ENCODE results near the gene BPIFB1.

GRCh38 chr20:33284284-33284683 is 1.3 kb downstream of the BPIFB1 start:
- no peak for TF ChIP-seq EP300 (IDR thresholded peaks at IDR 0.05)
- no peak for TF ChIP-seq CTCF (IDR thresholded peaks at IDR 0.05)
- no peak for TF ChIP-seq POLR2A (IDR thresholded peaks at IDR 0.05)

Measured in sigmoid colon (tissue), 4 donors.